GM18526 (cell line): ENCODE measurements around the gene LCN6.

Source experiments
- POLR2A ChIP-seq: IDR thresholded peaks from 3 replicates; pipeline ENCODE4 v1.6.1; 2011; ENCODE audit not compliant: insufficient read length; ENCODE audit errors: extremely low read depth

The LCN6 gene

GRCh38 chr9:136761545-136761981, 13.2 kb upstream of the LCN6 start:
- TF ChIP-seq POLR2A: no peak

- no peak for TF ChIP-seq POLR2A
Observed at GRCh38 chr9:136760424-136760823, 12.1 kb upstream of the LCN6 start.

- TF ChIP-seq POLR2A: no peak
Observed at GRCh38 chr9:136759436-136760325, 11.4 kb upstream of the LCN6 start.

GRCh38 chr9:136759001-136759400, 10.7 kb upstream of the LCN6 start:
- TF ChIP-seq POLR2A: no peak

- no peak for TF ChIP-seq POLR2A
Observed at GRCh38 chr9:136757751-136758140, 9.4 kb upstream of the LCN6 start.

GRCh38 chr9:136757328-136757727, 9.0 kb upstream of the LCN6 start:
- TF ChIP-seq POLR2A: no peak

- TF ChIP-seq POLR2A: no peak
Observed at GRCh38 chr9:136756836-136757235, 8.5 kb upstream of the LCN6 start.

GRCh38 chr9:136756134-136756438, 7.8 kb upstream of the LCN6 start:
- no peak for TF ChIP-seq POLR2A

- no peak for TF ChIP-seq POLR2A
Observed at GRCh38 chr9:136754626-136755301, 6.4 kb upstream of the LCN6 start.

- TF ChIP-seq POLR2A: no peak
Observed at GRCh38 chr9:136754059-136754572, 5.8 kb upstream of the LCN6 start.

- TF ChIP-seq POLR2A: no peak
Observed at GRCh38 chr9:136753371-136754058, 5.2 kb upstream of the LCN6 start.

- no peak for TF ChIP-seq POLR2A
Observed at GRCh38 chr9:136751814-136752213, 3.5 kb upstream of the LCN6 start.

GRCh38 chr9:136751244-136751643, 2.9 kb upstream of the LCN6 start:
- no peak for TF ChIP-seq POLR2A

- no peak for TF ChIP-seq POLR2A
Observed at GRCh38 chr9:136750526-136750925, 2.2 kb upstream of the LCN6 start.

- TF ChIP-seq POLR2A: no peak
Observed at GRCh38 chr9:136748666-136749611, 614 bp upstream of the LCN6 start.
